HCT116 (cell line): ENCODE measurements around the gene VAV2.

Source experiments
- POLR2A ChIP-seq: IDR thresholded peaks from 2 replicates; pipeline ENCODE4 v1.7.0; 2011; ENCODE audit warnings: borderline replicate concordance; ENCODE audit not compliant: insufficient read depth, insufficient read length; ENCODE audit errors: extremely low read depth
- POLR2AphosphoS5 ChIP-seq: IDR thresholded peaks from 2 replicates; pipeline ENCODE4 v1.6.1; 2011; ENCODE audit warnings: mild to moderate bottlenecking, low read depth, low read length, moderate library complexity

DNA sequence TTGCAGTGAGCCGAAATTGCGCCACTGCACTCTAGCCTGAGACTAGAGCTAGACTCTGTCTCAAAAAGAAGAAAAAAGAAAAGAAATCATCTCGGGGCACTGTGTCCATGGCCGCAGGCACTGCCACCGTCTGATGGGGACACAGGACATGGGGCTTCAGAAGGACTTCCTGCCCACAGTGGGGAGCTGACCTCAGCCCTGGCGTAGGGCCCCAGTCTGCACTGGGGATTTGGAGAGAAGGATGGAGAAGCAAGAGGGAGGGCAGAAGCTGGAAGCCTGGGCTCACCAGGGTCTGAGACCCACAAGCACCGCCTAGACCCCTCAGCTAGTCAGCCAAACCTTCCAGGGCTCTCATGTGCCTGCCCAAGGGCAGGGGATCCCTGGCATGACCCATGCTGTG is 249.9 kb downstream of the VAV2 start:
- TF ChIP-seq POLR2A (no peak), POLR2AphosphoS5 (no peak)
